HEK293 (cell line): ENCODE measurements around the gene SNRPA1.

ENCODE experiments used
- CTCF ChIP-seq: fragments of 450-650 bp; formaldehyde crosslinking; IDR thresholded peaks from 2 replicates; pipeline ENCODE4 v1.5.1; 2016; ENCODE audit warnings: missing biosample characterization, missing genetic modification characterization
- TCF7L2 ChIP-seq: IDR thresholded peaks from 2 replicates; pipeline ENCODE4 v1.6.1; 2011; ENCODE audit warnings: low read depth, mild to moderate bottlenecking, inconsistent platforms, low read length, moderate library complexity, borderline replicate concordance
- ZNF23 ChIP-seq: fragments of 450-650 bp; formaldehyde crosslinking; IDR thresholded peaks from 2 replicates; pipeline ENCODE4 v1.5.1; 2016; ENCODE audit warnings: missing biosample characterization, missing genetic modification characterization, borderline replicate concordance
- ZNF571 ChIP-seq: fragments of 450-650 bp; formaldehyde crosslinking; IDR thresholded peaks from 2 replicates; pipeline ENCODE4 v1.5.0; 2017; ENCODE audit warnings: missing biosample characterization, missing genetic modification characterization

GRCh38 chr15:101242160-101242998 is 52.7 kb downstream of the SNRPA1 start:
- no peak for TF ChIP-seq CTCF (tag by site-specific recombination)
- TF ChIP-seq ZNF23 (tag by site-specific recombination): no peak
- TF ChIP-seq TCF7L2: no peak
- no peak for TF ChIP-seq ZNF571 (tag by site-specific recombination)
